Ramos (cell line): ENCODE data around the gene ZNF440.
"Not testable (repeated sequence)": the region's sequence is repeated elsewhere in the genome, so short reads cannot be mapped to it uniquely, and the experiment has no call there.

Experiments
- in situ Hi-C: fragments of 300-500 bp; cut with MboI; formaldehyde crosslinking; loops from one replicate; pipeline ENCODE4 v1.14.3; 2022; ENCODE audit warnings: low sequenced_read_pairs; ENCODE audit not compliant: unreplicated experiment

ZNF440 gene

DNA sequence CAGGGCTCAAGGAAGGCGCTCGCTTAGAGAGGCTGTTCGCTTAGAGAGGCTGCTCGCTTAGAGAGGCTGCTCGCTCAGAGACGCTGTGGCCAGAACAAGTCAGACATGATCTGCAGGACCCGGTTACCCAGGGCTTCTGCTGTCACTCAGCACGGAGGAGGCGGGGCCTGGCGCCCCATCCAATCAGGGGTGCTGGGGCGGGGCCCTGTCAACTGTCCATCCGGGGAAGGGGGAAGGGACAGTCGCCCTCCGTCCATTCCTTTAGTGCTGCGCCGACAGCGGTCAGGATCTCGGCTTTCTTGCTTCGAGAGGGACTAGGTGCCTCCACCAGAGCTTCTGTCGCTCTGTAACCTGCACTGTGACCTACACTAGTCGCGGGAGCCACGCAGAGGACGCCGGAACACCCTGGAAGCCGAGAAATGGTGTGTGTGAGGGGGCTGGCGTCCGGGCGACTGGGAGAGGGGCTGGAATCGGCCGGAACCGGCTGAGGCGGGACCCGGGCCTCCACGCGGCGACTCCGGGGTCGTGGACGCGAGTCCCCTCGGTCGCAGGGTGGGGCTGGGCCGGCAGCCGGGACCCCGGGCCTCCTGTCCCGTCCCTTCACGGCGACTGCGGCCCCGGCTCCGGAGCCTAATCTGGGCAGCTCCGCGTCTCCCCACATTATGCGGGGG lies at the start of gene ZNF440:
Gene ZNF440, plus strand, starts transcription at position 245 of the 671 bp plus-strand sequence. Its CDS starts 175 bp downstream, at position 420.
- in situ Hi-C loops, result no loop called here

DNA sequence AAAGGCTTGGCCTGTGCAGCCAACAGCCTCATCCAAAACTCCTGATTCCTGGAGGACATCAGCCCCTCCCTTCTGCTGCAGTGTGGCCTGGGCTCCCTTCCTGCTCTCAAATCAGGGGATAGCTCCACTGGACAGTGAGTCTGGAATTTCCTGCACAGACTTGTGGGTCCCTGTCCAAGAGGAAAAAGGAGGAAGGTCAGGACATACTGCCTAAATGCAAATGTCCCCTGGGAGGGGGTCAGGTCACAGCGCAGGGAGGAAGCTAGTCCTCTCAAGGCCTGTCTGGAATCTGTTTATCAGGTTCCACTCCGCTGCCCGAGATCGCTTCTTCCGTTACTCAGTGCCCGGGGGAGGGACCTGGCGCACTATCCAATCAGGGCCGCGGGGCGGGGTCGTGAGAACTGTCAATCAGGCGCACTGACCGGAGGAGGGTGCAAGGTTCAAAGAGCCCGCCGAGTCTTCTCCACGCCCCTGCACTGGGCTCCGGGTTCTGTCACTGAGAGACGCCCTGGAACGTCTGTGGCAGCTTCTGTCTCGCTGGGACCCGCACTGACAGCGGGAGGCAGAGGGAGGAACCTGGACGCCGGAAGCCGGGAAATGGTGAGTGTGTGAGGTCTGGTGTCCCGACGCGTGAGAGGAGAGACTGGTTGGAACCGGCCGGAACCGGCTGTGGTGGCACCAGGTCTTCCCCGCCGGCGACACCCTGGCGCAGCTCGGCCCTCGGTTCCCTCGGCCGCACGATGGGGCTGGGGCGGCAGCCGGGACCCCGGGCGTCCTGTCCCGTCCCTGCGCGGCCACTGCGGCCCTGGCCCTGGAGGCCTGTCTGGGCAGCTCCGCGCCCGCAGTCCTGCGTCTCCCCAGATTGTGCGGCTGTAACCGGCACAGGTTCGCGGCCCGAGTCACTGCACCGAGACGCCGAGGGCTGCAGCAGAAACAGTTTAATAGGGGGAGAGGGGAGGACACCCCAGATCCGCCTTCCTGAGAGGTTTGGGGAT lies 47.2 kb upstream of the ZNF440 start, which contains the start of gene ZNF441:
Gene ZNF441, plus strand, starts transcription at position 404 of the 995 bp plus-strand sequence. Its CDS starts 194 bp downstream, at position 598.
- in situ Hi-C loops, result no loop called here

DNA sequence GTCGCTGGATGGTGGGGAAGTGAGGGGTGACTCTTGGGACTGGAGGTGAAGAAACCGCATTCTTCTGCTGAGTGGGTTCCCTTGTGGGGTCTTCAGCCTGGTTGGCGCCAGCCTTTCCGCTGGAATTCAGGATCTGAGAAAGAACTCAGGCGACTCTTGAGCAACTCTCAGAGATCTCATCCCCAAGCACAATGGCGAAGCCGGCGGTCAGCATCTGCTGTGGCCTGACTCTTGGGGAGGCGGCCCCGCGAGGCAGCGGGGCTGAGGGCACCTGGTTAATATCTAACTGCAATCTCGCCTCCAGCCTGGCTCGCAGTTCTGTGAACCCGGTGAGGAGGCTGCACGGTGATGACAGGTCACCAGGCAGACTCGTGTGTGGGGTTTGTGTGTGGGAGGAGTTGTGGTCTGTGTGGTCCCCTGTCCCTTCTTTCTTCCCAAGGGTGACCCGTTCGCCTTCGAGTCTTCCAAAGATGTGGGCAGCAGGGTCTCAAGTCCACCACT lies 46.4 kb upstream of the ZNF440 start:
- in situ Hi-C loops, result no loop called here

DNA sequence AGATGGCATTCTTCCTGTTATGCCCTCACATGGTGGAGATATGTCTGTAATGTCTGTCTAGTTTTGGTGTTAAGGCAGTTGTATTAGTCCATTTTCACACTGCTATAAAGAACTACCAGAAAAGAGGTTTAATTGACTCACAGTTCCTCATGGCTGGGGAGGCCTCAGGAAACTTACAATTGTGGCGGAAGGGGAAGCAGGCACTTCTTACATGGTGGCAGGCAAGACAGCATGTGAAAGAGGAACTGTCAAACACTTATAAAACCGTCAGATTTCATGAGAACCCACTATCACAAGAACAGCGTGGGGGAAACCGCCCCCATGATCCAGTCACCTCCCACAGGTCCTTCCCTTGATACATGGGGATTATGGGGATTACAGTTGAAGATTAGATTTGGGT lies 44.1 kb upstream of the ZNF440 start:
- in situ Hi-C loops, result no loop called here

DNA sequence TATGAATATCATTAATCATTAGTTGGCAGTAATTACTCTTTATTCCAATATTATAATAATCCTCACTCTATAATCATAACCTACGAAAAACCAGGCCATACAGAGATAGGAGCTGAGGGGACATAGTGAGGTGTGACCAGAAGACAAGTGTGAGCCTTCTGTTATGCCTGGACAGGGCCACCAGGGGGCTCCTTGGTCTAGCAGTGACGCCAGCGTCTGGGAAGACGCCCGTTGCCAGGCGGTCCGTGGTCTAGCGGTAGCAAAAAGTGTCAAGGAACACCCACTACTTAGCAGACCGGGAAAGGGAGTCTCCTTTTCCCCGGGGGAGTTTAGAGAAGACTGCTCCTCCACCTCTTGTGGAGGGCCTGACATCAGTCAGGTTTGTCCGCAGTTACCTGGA lies 42.6 kb upstream of the ZNF440 start:
- in situ Hi-C loops, result not testable (repeated sequence)

GRCh38 chr19:11776669-11777068 lies 37.4 kb upstream of the ZNF440 start:
- in situ Hi-C loops, result not testable (repeated sequence)

DNA sequence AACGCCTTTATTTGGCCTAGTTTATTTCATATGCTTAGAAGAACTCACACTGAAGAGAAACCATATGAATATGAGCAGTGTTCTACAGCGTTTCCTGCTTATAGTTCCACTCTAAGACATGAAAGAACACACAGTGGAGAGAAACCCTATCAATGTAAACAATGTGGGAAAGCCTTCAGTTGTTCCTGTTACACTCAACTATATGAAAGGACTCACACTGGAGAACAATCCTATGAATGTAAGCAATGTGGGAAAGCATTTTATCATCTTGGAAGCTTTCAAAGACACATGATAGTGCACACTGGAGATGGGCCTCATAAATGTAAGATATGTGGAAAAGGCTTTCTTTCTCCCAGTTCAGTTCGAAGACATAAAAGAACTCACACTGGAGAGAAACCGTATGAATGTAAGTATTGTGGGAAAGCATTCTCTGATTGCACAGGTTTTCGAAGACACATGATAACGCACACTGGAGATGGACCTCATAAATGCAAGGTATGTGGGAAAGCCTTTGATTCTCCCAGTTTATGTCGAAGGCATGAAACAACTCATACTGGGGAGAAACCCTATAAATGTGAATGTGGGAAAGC lies 33.5 kb upstream of the ZNF440 start:
- in situ Hi-C loops, result no loop called here

- in situ Hi-C loops, result no loop called here
Measured at GRCh38 chr19:11781295-11782057, 32.6 kb upstream of the ZNF440 start.

DNA sequence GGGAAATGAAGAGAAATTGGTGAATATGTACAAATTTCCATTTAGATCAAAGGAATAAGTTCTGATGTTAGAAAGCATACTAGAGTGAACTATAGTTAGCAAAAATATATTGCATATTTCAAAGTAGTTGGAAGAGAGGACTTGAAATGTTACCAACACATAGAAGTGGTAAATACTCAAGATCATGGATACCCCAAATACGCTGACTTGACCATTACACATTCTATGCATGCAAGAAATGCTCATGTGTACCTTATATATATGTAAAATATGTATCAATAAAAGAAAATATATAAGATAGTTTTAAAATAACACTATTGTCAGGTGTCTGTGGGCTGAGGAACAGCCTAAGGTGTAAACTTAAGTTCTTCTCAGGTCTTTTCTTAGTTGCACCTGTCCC lies 30.3 kb upstream of the ZNF440 start:
- in situ Hi-C loops, result no loop called here

DNA sequence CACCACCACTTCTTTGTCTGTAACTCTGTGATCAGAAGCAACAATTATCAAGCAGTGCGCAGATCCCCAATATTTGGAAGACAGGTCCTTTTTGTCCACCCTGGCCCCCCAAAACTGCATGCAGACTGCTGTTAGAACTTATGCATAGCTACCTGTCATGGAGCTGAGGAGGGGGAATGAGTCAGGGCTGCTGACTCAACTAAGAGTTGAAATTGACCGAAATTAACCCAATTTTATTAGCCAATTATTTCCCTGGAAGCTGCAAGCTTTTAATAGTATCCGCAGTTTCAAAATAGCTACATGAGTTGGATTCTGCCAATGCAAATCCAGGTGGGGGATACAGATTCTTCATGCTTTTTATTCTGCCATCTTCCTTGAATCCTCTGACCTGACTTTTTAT lies 29.7 kb upstream of the ZNF440 start:
- in situ Hi-C loops, result no loop called here

DNA sequence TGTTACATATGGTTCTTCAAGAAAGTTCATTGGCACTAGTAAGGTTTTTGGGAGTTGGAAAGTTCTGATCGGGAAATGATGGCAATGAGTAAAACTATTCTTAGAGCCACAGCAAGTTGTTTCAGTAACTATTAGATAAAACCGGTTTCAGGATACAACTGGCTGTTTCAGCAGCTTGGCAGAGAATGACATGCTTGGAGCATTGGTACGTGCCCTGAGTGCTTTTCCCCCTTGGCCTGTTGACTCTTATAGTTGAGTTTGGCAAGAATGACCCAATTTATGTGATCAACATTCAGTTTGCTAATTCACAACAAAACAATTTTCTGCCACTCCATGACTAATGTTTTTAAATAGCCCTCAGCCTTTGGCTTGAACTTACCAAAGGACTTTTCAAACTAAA lies 26.5 kb upstream of the ZNF440 start:
- in situ Hi-C loops, result no loop called here

GRCh38 chr19:11792942-11793341 lies 21.1 kb upstream of the ZNF440 start:
- in situ Hi-C loops, result no loop called here

- in situ Hi-C loops, result no loop called here
Measured at GRCh38 chr19:11797491-11797890, 16.6 kb upstream of the ZNF440 start.

GRCh38 chr19:11798391-11799330 lies 15.4 kb upstream of the ZNF440 start, which contains the start of gene ZNF491:
ZNF491 (plus strand) TSS chr19:11798523; CDS start chr19:11805954, 7,431 bp downstream.
- in situ Hi-C loops, result no loop called here

GRCh38 chr19:11806354-11807098 lies 7.5 kb upstream of the ZNF440 start:
- in situ Hi-C loops, result no loop called here

DNA sequence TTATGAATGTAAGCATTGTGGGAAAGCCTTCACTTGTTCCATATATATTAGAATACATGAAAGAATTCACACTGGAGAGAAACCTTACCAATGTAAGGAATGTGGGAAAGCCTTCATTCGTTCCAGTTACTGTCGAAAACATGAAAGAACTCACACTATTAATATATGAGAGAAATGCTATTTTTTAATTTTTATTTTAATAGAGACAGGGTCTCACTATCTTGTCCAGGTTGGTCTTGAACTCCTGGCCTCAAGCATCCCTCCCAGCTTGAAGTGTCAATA lies 7.0 kb upstream of the ZNF440 start:
- in situ Hi-C loops, result no loop called here

GRCh38 chr19:11813703-11814028 lies 407 bp upstream of the ZNF440 start:
- in situ Hi-C loops, result no loop called here

DNA sequence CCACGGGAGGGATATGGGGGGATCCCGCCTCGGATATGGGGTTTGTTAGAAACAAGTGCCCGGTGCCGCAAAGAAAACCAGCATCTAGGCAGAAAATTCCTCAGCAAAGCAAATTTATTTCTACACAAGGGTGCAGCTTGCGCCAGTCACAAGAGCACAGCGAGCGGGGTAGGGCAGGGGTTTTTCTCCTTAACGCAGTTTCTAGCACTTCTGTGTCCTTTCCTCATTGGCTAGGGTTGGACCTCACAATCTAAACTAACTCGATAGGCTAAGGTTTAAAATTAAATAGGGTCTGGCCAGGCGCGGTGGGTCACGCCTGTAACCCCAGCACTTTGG lies 595 bp downstream of the ZNF440 start:
- in situ Hi-C loops, result no loop called here
